GM23338 (cell line): Measurements from ENCODE around the gene TMCC1.

ENCODE experiments used
- CTCF ChIP-seq, 2 experiments: fragments of 200-600 bp in 1 of 2; sonication (generic) in 1 of 2; conservative IDR thresholded peaks; 2 replicates each; pipeline versions ENCODE4 v1.5.1 to v1.6.1; 2016 to 2017; ENCODE audit warnings: antibody characterized with exemption in 2 of 2, low read depth in 2 of 2, mild to moderate bottlenecking in 2 of 2, moderate library complexity in 1 of 2
- EZH2 ChIP-seq: fragments of 200-600 bp; sonication (generic); IDR thresholded peaks from one replicate; pipeline ENCODE4 v1.8.0; 2017; ENCODE audit warnings: antibody characterized with exemption, mild to moderate bottlenecking, low read depth; ENCODE audit not compliant: unreplicated experiment
- EZH2phosphoT487 ChIP-seq: fragments of 200-600 bp; sonication (generic); IDR thresholded peaks from one replicate; pipeline ENCODE4 v1.8.1; 2018; ENCODE audit warnings: antibody characterized with exemption; ENCODE audit not compliant: unreplicated experiment

GRCh38 chr3:129656659-129657247, 236.8 kb downstream of the TMCC1 start:
- TF ChIP-seq EZH2 (no peak), CTCF (conservative IDR thresholded peaks at IDR 0.05; ENCODE audit: low read depth in 2 of 2) (no peak), EZH2phosphoT487 (no peak)
